GM12878 (cell line): ENCODE data around the gene PFKL.

ENCODE experiments used
- ATF3 ChIP-seq: IDR thresholded peaks from 2 replicates; pipeline ENCODE4 v1.6.1; 2011; ENCODE audit warnings: low read depth, mild to moderate bottlenecking, low read length, moderate library complexity, borderline replicate concordance; ENCODE audit errors: extremely low read depth
- BRCA1 ChIP-seq: IDR thresholded peaks from 2 replicates; pipeline ENCODE4 v1.6.1; 2011; ENCODE audit warnings: low read depth, low read length, improper control_type of control experiment
- CTCF ChIP-seq, 3 experiments: IDR thresholded peaks in 2 of 3; conservative IDR thresholded peaks in 1 of 3; 2 replicates each; pipeline ENCODE4 v1.5.1; 2011; ENCODE audit warnings: low read depth in 3 of 3, low read length in 3 of 3, mild to moderate bottlenecking in 3 of 3, control low read depth in 2 of 3, moderate library complexity in 2 of 3, inconsistent platforms in 1 of 3, mixed read lengths in 1 of 3; ENCODE audit not compliant: control insufficient read depth in 2 of 3, insufficient read depth in 1 of 3; ENCODE audit errors: extremely low read depth in 1 of 3
- EGR1 ChIP-seq, 2 experiments: IDR thresholded peaks; 1 replicate in 1 of 2; 2 replicates in 1 of 2; pipeline ENCODE4 v1.6.1; 2011 to 2012; ENCODE audit warnings: low read depth in 2 of 2, low read length in 2 of 2, borderline replicate concordance in 1 of 2, mild to moderate bottlenecking in 1 of 2, moderate library complexity in 1 of 2
- EP300 ChIP-seq, 2 experiments: fragments of 150-350 bp in 1 of 2; IDR thresholded peaks; 2 replicates each; pipeline ENCODE4 v1.6.1; 2011 to 2012; ENCODE audit warnings: low read depth in 2 of 2, low read length in 2 of 2, borderline replicate concordance in 1 of 2, improper control_type of control experiment in 1 of 2, inconsistent platforms in 1 of 2; ENCODE audit not compliant: control insufficient read depth in 1 of 2
- MAX ChIP-seq: IDR thresholded peaks from 2 replicates; pipeline ENCODE4 v1.6.1; 2012; ENCODE audit warnings: low read depth, low read length, improper control_type of control experiment
- POLR2AphosphoS5 ChIP-seq: IDR thresholded peaks from 2 replicates; pipeline ENCODE4 v1.6.1; 2011; ENCODE audit warnings: mild to moderate bottlenecking, low read length, inconsistent platforms
- RUNX3 ChIP-seq: IDR thresholded peaks from 2 replicates; pipeline ENCODE4 v1.6.1; 2012; ENCODE audit warnings: low read length, inconsistent platforms

- no peak for TF ChIP-seq POLR2AphosphoS5
- TF ChIP-seq CTCF (IDR thresholded peaks at IDR 0.05 in 2 of 3, conservative IDR thresholded peaks at IDR 0.05 in 1 of 3; ENCODE audit: control insufficient read depth in 2 of 3, extremely low read depth in 1 of 3, insufficient read depth in 1 of 3, low read depth in 3 of 3, low read length in 3 of 3), result no peak
- no peak for TF ChIP-seq MAX
- no peak for TF ChIP-seq EP300 (IDR thresholded peaks at IDR 0.05; ENCODE audit: borderline replicate concordance in 1 of 2, control insufficient read depth in 1 of 2, low read depth in 2 of 2, low read length in 2 of 2)
- TF ChIP-seq RUNX3, result no peak
- TF ChIP-seq ATF3, result no peak
- TF ChIP-seq EGR1 (IDR thresholded peaks at IDR 0.05; ENCODE audit: borderline replicate concordance in 1 of 2, low read depth in 2 of 2, low read length in 2 of 2), result no peak
- no peak for TF ChIP-seq BRCA1
Measured at GRCh38 chr21:44260791-44261631, 38.8 kb upstream of the PFKL start.
